ENCODE results near the gene HINFP.
"Not testable (repeated sequence)": the region's sequence is repeated elsewhere in the genome, so short reads cannot be mapped to it uniquely, and the experiment has no call there.

HINFP gene

DNA sequence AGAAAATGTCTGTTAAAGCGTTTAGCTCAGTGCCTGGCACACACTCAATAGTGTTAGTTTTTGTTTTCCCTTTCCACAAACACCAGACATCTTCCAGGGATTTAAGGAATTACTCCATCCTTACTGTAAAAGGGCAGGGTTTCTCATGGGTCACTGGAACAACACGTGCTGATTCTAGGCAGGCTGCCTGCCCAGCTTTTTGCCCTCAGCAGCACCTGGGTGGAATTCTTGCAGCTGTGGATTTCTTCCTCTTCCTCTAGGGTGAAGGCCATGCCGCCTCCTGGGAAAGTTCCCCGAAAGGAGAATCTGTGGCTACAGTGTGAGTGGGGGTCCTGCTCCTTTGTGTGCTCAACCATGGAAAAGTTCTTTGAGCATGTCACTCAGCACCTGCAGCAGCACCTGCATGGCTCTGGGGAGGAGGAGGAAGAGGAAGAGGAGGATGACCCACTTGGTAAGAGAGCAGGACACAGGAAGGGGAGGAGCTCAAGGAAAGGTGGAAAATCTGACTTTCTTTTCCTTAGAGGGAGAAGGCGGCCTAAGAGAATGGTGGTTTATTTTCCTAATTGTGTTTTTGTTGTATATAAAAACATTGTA is 5.4 kb downstream of the HINFP start:
- DNase-seq (ENCODE audit: low read depth in 1 of 2, low spot score in 1 of 2): no peak
- no peak overlapping the region for H3K27ac ChIP-seq (replicated peaks)
- TF ChIP-seq GABPA (IDR thresholded peaks at IDR 0.05; ENCODE audit: low read depth) (no peak), POLR2AphosphoS5 (IDR thresholded peaks at IDR 0.05; ENCODE audit: low read depth) (no peak)
- TF ChIP-seq, protein P1, sequence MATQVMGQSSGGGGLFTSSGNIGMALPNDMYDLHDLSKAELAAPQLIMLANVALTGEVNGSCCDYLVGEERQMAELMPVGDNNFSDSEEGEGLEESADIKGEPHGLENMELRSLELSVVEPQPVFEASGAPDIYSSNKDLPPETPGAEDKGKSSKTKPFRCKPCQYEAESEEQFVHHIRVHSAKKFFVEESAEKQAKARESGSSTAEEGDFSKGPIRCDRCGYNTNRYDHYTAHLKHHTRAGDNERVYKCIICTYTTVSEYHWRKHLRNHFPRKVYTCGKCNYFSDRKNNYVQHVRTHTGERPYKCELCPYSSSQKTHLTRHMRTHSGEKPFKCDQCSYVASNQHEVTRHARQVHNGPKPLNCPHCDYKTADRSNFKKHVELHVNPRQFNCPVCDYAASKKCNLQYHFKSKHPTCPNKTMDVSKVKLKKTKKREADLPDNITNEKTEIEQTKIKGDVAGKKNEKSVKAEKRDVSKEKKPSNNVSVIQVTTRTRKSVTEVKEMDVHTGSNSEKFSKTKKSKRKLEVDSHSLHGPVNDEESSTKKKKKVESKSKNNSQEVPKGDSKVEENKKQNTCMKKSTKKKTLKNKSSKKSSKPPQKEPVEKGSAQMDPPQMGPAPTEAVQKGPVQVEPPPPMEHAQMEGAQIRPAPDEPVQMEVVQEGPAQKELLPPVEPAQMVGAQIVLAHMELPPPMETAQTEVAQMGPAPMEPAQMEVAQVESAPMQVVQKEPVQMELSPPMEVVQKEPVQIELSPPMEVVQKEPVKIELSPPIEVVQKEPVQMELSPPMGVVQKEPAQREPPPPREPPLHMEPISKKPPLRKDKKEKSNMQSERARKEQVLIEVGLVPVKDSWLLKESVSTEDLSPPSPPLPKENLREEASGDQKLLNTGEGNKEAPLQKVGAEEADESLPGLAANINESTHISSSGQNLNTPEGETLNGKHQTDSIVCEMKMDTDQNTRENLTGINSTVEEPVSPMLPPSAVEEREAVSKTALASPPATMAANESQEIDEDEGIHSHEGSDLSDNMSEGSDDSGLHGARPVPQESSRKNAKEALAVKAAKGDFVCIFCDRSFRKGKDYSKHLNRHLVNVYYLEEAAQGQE (IDR thresholded peaks at IDR 0.05; ENCODE audit: insufficient replicate concordance, low read depth): no peak
- TF ChIP-seq, protein P2, sequence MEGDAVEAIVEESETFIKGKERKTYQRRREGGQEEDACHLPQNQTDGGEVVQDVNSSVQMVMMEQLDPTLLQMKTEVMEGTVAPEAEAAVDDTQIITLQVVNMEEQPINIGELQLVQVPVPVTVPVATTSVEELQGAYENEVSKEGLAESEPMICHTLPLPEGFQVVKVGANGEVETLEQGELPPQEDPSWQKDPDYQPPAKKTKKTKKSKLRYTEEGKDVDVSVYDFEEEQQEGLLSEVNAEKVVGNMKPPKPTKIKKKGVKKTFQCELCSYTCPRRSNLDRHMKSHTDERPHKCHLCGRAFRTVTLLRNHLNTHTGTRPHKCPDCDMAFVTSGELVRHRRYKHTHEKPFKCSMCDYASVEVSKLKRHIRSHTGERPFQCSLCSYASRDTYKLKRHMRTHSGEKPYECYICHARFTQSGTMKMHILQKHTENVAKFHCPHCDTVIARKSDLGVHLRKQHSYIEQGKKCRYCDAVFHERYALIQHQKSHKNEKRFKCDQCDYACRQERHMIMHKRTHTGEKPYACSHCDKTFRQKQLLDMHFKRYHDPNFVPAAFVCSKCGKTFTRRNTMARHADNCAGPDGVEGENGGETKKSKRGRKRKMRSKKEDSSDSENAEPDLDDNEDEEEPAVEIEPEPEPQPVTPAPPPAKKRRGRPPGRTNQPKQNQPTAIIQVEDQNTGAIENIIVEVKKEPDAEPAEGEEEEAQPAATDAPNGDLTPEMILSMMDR (IDR thresholded peaks at IDR 0.05; ENCODE audit: insufficient read depth, low read length): no peak
- no peaks in the 10 kb centered on the region for H3K27me3 ChIP-seq (ENCODE audit: insufficient read depth, poor library complexity, severe bottlenecking)
- no peak overlapping the region for H3K4me3 ChIP-seq (replicated peaks; ENCODE audit: insufficient read depth, low read length)

DNA sequence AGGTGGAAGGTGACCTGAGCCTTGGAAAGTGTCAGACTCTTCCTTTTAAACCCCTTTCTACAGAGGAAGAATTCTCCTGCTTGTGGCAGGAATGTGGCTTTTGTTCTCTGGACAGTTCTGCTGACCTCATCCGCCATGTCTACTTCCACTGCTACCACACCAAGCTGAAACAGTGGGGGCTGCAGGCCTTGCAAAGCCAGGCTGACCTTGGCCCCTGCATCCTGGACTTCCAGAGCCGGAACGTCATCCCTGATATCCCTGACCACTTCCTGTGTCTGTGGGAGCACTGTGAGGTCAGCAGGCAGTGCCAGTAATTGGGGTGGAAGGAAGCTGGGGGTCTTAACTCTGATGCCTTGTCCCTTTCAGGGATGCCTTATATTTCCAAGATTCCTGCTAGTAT is 9.3 kb downstream of the HINFP start:
- no peak overlapping the region for H3K4me3 ChIP-seq (replicated peaks; ENCODE audit: insufficient read depth, low read length)
- DNase-seq (ENCODE audit: low read depth in 1 of 2, low spot score in 1 of 2): no peak
- H3K27me3 ChIP-seq (ENCODE audit: insufficient read depth, poor library complexity, severe bottlenecking): no peaks in the 10 kb centered on the region
- TF ChIP-seq, protein P2 (IDR thresholded peaks at IDR 0.05; ENCODE audit: insufficient read depth, low read length): no peak
- TF ChIP-seq, protein P1 (IDR thresholded peaks at IDR 0.05; ENCODE audit: insufficient replicate concordance, low read depth): no peak
- no peak for TF ChIP-seq GABPA (IDR thresholded peaks at IDR 0.05; ENCODE audit: low read depth)
- no peak for TF ChIP-seq SPI1 (IDR thresholded peaks at IDR 0.05; ENCODE audit: borderline replicate concordance, low read depth)
- no peak for TF ChIP-seq POLR2AphosphoS5 (IDR thresholded peaks at IDR 0.05; ENCODE audit: low read depth)
- H3K27ac ChIP-seq (replicated peaks): no peak overlapping the region

DNA sequence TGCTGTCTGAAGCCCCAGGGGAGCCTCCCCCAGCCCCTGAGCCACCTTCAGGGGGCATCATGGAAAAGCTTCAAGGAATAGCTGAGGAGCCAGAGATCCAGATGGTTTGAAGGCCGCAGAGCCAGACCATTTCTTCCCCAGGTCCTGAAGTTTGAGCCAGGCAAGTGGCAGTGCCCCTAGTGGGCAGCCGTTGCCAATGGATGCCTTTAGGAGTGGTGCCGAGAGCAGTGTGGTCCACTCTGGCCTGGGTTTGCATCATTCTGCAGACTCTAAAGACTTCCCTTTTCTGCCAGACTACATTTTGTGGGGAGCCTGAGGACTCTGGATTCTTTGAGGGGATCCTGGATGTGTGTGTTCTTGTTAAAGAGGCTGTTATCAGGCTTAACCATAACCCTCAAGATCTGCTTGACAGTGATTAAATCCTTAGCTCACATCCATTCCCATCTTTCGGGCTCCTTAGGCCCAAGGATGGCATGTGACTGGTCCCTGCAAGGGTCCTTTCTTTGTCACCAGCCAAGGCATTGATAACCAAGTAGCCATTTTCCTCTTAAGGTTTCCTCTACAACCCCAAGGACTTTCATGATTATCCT is 13.1 kb downstream of the HINFP start:
- Histone ChIP-seq H3K4me3 (replicated peaks; ENCODE audit: insufficient read depth, low read length) (no peak overlapping the region), H3K27ac (replicated peaks) (no peak overlapping the region), H3K27me3 (ENCODE audit: insufficient read depth, poor library complexity, severe bottlenecking) (no peaks in the 10 kb centered on the region)
- TF ChIP-seq, protein P2 (IDR thresholded peaks at IDR 0.05; ENCODE audit: insufficient read depth, low read length): peak; percentile 97
- TF ChIP-seq GABPA (IDR thresholded peaks at IDR 0.05; ENCODE audit: low read depth) (no peak), SPI1 (IDR thresholded peaks at IDR 0.05; ENCODE audit: borderline replicate concordance, low read depth) (peak; percentile 82)
- peak in 1 of 2 experiments; percentile 68 for DNase-seq (ENCODE audit: low read depth in 1 of 2, low spot score in 1 of 2)

DNA sequence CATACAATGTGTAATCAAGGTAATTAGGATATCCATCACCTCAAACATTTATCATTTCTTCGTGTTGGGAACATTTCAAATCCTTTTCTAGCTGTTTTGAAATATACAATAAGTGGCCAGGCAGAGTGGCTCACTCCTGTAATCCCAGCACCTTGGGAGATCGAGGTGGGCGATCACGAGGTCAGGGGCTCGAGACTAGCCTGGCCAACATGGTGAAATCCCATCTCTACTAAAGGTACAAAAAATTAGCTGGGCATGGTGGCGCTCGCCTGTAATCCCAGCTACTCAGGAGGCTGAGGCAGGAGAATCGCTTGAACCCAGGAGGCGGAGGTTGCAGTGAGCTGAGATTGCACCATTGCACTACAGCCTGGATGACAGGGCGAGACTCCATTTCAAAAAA is 17.9 kb downstream of the HINFP start:
- not testable (repeated sequence) for DNase-seq (ENCODE audit: low read depth in 1 of 2, low spot score in 1 of 2); H3K27me3 ChIP-seq (ENCODE audit: insufficient read depth, poor library complexity, severe bottlenecking); H3K4me3 ChIP-seq (replicated peaks; ENCODE audit: insufficient read depth, low read length); H3K27ac ChIP-seq (replicated peaks)

Data from HL-60 (cell line).